H9 (cell line): ENCODE results near the gene USP7. TPM values are rescaled to one million over a fixed set of nuclear protein-coding genes. Genes with fewer than 3 reads are reported as not detected.
"Not testable (repeated sequence)": the region's sequence is repeated elsewhere in the genome, so short reads cannot be mapped to it uniquely, and the experiment has no call there.

Experiments
- DNase-seq: peaks from one replicate; pipeline ENCODE4 v3.0.0-alpha.2; 2017
- H2AFZ ChIP-seq: one replicate; pipeline ENCODE4 v1.6.1; 2013; ENCODE audit warnings: mild to moderate bottlenecking, low read length, control low read depth, moderate library complexity
- H2AK5ac ChIP-seq: 2 replicates; pipeline ENCODE4 v1.6.1; 2013; ENCODE audit warnings: low read length, control low read depth, mixed read lengths; ENCODE audit not compliant: insufficient read length
- H2BK120ac ChIP-seq: one replicate; pipeline ENCODE4 v1.6.1; 2013; ENCODE audit warnings: low read depth, mild to moderate bottlenecking, low read length, control low read depth, inconsistent platforms; ENCODE audit not compliant: poor library complexity, severe bottlenecking
- H2BK12ac ChIP-seq: 2 replicates; pipeline ENCODE4 v1.6.1; 2013; ENCODE audit warnings: low read length, control low read depth, mixed read lengths, low read depth; ENCODE audit not compliant: insufficient read length
- H2BK15ac ChIP-seq: 2 replicates; pipeline ENCODE4 v1.6.1; 2013; ENCODE audit warnings: low read depth, low read length, control low read depth
- H2BK20ac ChIP-seq: one replicate; pipeline ENCODE4 v1.6.1; 2013; ENCODE audit warnings: low read depth, mild to moderate bottlenecking, low read length, control low read depth, inconsistent platforms; ENCODE audit not compliant: poor library complexity, severe bottlenecking
- H2BK5ac ChIP-seq: 2 replicates; pipeline ENCODE4 v1.6.1; 2013; ENCODE audit warnings: low read length, control low read depth, mixed read lengths; ENCODE audit not compliant: insufficient read length
- H3K14ac ChIP-seq: 2 replicates; pipeline ENCODE4 v1.6.1; 2013; ENCODE audit warnings: low read length, control low read depth; ENCODE audit not compliant: insufficient read depth
- H3K18ac ChIP-seq: 2 replicates; pipeline ENCODE4 v1.6.1; 2013; ENCODE audit warnings: low read depth, mild to moderate bottlenecking, mixed read lengths, low read length, control low read depth; ENCODE audit not compliant: insufficient read length
- H3K23ac ChIP-seq: 2 replicates; pipeline ENCODE4 v1.6.1; 2013; ENCODE audit warnings: low read length, control low read depth, mixed read lengths, low read depth; ENCODE audit not compliant: insufficient read length
- H3K23me2 ChIP-seq: 2 replicates; pipeline ENCODE4 v1.6.1; 2013; ENCODE audit warnings: low read depth, mild to moderate bottlenecking, mixed read lengths, low read length, control low read depth; ENCODE audit not compliant: insufficient read length, poor library complexity, severe bottlenecking
- H3K27ac ChIP-seq: 2 replicates; pipeline ENCODE4 v1.5.1; 2013; ENCODE audit warnings: low read length, control low read depth, mixed read lengths, low read depth; ENCODE audit not compliant: insufficient read length
- H3K27me3 ChIP-seq: 2 replicates; pipeline ENCODE4 v1.6.1; 2013; ENCODE audit warnings: low read length, control low read depth, inconsistent platforms; ENCODE audit not compliant: insufficient read depth
- H3K4ac ChIP-seq: 2 replicates; pipeline ENCODE4 v1.6.1; 2013; ENCODE audit warnings: low read depth, mild to moderate bottlenecking, control low read depth, inconsistent platforms, low read length, moderate library complexity
- H3K4me1 ChIP-seq: 2 replicates; pipeline ENCODE4 v1.6.1; 2013; ENCODE audit warnings: low read length, control low read depth, inconsistent platforms; ENCODE audit not compliant: insufficient read depth
- H3K4me2 ChIP-seq: 2 replicates; pipeline ENCODE4 v1.6.1; 2013; ENCODE audit warnings: low read length, control low read depth, mixed read lengths; ENCODE audit not compliant: insufficient read length, insufficient read depth
- H3K56ac ChIP-seq: 2 replicates; pipeline ENCODE4 v1.6.1; 2013; ENCODE audit warnings: low read depth, mild to moderate bottlenecking, mixed read lengths, low read length, control low read depth; ENCODE audit not compliant: insufficient read length
- H3K79me1 ChIP-seq: 2 replicates; pipeline ENCODE4 v1.6.1; 2013; ENCODE audit warnings: low read depth, mild to moderate bottlenecking, moderate library complexity, low read length, control low read depth, inconsistent platforms; ENCODE audit not compliant: insufficient read depth, poor library complexity, severe bottlenecking
- H3K79me2 ChIP-seq: 2 replicates; pipeline ENCODE4 v1.6.1; 2013; ENCODE audit warnings: low read length, control low read depth, inconsistent platforms; ENCODE audit not compliant: insufficient read depth
- H3K9ac ChIP-seq: 2 replicates; pipeline ENCODE4 v1.6.1; 2013; ENCODE audit warnings: low read length, control low read depth, mixed read lengths; ENCODE audit not compliant: insufficient read length; ENCODE audit errors: extremely low read depth
- H3K9me3 ChIP-seq: one replicate; pipeline ENCODE4 v1.6.1; 2013; ENCODE audit warnings: low read depth, low read length, inconsistent platforms; ENCODE audit not compliant: control insufficient read depth
- H3T11ph ChIP-seq: one replicate; pipeline ENCODE4 v1.6.1; 2013; ENCODE audit warnings: mild to moderate bottlenecking, low read length, control low read depth, inconsistent platforms
- H4K20me1 ChIP-seq: one replicate; pipeline ENCODE4 v1.6.1; 2013; ENCODE audit not compliant: control insufficient read depth, insufficient read length, insufficient read depth
- H4K5ac ChIP-seq: 2 replicates; pipeline ENCODE4 v1.6.1; 2013; ENCODE audit warnings: low read depth, mild to moderate bottlenecking, mixed read lengths, low read length, control low read depth; ENCODE audit not compliant: insufficient read length
- H4K8ac ChIP-seq: replicated peaks from 2 replicates; pipeline ENCODE4 v1.6.1; 2013; ENCODE audit warnings: low read length, control low read depth, mixed read lengths, low read depth; ENCODE audit not compliant: insufficient read length
- H4K91ac ChIP-seq: 2 replicates; pipeline ENCODE4 v1.6.1; 2013; ENCODE audit warnings: low read depth, mild to moderate bottlenecking, moderate library complexity, mixed read lengths, low read length, control low read depth; ENCODE audit not compliant: insufficient read length
- H3K27ac Mint-ChIP-seq, 3 experiments: 2 replicates in 2 of 3; 3 replicates in 1 of 3; pipeline ENCODE4 v1.8.0; 2020 to 2021; ENCODE audit warnings: mixed read lengths in 3 of 3, mild to moderate bottlenecking in 1 of 3, moderate library complexity in 1 of 3
- H3K27me3 Mint-ChIP-seq: 2 replicates; pipeline ENCODE4 v1.8.0; 2021; ENCODE audit warnings: low read depth, mild to moderate bottlenecking, moderate library complexity, mixed read lengths
- H3K36me3 Mint-ChIP-seq, 3 experiments: 2 replicates in 2 of 3; 3 replicates in 1 of 3; pipeline ENCODE4 v1.8.0; 2020 to 2021; ENCODE audit warnings: low read depth in 3 of 3, mixed read lengths in 3 of 3; ENCODE audit not compliant: insufficient read depth in 1 of 3
- H3K4me1 Mint-ChIP-seq, 2 experiments: 2 replicates each; pipeline ENCODE4 v1.8.0; 2020; ENCODE audit warnings: mixed read lengths in 2 of 2
- H3K4me3 Mint-ChIP-seq, 2 experiments: 2 replicates in 1 of 2; 3 replicates in 1 of 2; pipeline ENCODE4 v1.8.0; 2020 to 2021; ENCODE audit warnings: mild to moderate bottlenecking in 2 of 2, mixed read lengths in 2 of 2, moderate library complexity in 1 of 2
- H3K9me3 Mint-ChIP-seq, 2 experiments: 2 replicates in 1 of 2; 3 replicates in 1 of 2; pipeline ENCODE4 v1.8.0; 2020; ENCODE audit warnings: mild to moderate bottlenecking in 2 of 2, mixed read lengths in 2 of 2, moderate library complexity in 1 of 2
- WGBS: extraction: QIAGEN DNeasy Blood & Tissue Kit; methylation state at CpG from one replicate; pipeline ENCODE4 v1.1.7; 2013; ENCODE audit warnings: missing lambda C conversion rate, low lambda C conversion rate, mixed read lengths; ENCODE audit not compliant: insufficient read length; ENCODE audit errors: extremely low coverage; 5-methylcytosine and 5-hydroxymethylcytosine counted together
- total RNA-seq: library from RNA; stranded (reverse); gene quantifications from 2 replicates; pipeline ENCODE4 v1.2.1, GENCODE V29; 2021
- TF ChIP-seq, protein P1 (sequence below): fragments of 200-600 bp; sonication (generic); conservative IDR thresholded peaks from 3 replicates; pipeline ENCODE4 v1.8.0; 2021; ENCODE audit warnings: antibody characterized with exemption, mild to moderate bottlenecking

Gene USP7
- total RNA-seq, 1 experiment from 2014 or later = 192 TPM

DNA sequence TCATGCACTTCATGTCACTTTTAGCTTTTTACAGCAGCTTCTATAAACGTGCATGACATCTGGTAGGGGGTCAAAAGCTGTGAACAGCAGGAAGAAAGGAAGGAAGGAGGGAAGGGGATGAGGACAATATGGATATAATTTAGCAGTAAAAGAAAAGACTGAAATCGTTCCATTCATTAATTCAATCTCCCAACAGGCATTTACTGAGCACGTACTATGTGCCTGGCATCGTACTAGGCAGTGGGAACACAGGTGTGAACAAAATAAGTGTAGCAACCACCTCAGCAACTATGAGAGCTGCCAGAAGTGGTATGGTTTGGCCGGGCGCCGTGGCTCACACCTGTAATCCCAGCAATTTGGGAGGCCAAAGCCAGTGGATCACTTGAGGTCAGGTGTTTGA lies 19.1 kb upstream of the USP7 start:
- Histone ChIP-seq H3K9me3 (no peaks in the 10 kb centered on the region), H3K4me1 (peaks cover 2% of the 10 kb centered on the region; the same call in 1 of the 2 replicates), H3K27me3 (no peaks in the 10 kb centered on the region; the same call in 1 of the 2 replicates), H3K27ac (no peak overlapping the region), H3K9ac (no peak overlapping the region), H2BK20ac (no peak overlapping the region), H3K79me1 (no peaks in the 10 kb centered on the region), H2AK5ac (no peak overlapping the region), H3K4ac (no peak overlapping the region), H2AFZ (no peak overlapping the region), H3K4me2 (no peak overlapping the region), H3K23me2 (no peaks in the 10 kb centered on the region), H2BK120ac (no peak overlapping the region), H4K8ac (no peak overlapping the region), H4K20me1 (no peaks in the 10 kb centered on the region), H4K91ac (no peak overlapping the region), H3T11ph (no peak overlapping the region), H3K56ac (no peak overlapping the region), H3K79me2 (no peaks in the 10 kb centered on the region), H3K23ac (no peak overlapping the region), H2BK12ac (no peak overlapping the region), H3K18ac (no peak overlapping the region), H2BK5ac (no peak overlapping the region), H3K14ac (no peak overlapping the region), H4K5ac (no peak overlapping the region), H2BK15ac (no peak overlapping the region)
- H3K9me3 Mint-ChIP-seq = peaks cover 14 to 20% of the 10 kb centered on the region in 2 experiments
- H3K4me1 Mint-ChIP-seq = peaks cover 13 to 17% of the 10 kb centered on the region in 2 experiments
- H3K36me3 Mint-ChIP-seq = peaks cover 0 to 4% (median 3%) of the 10 kb centered on the region in 3 experiments; a peak in 3 of 7 replicates
- peaks cover 61% of the 10 kb centered on the region for H3K27me3 Mint-ChIP-seq
- H3K4me3 Mint-ChIP-seq = no peak overlapping the region; a peak in 1 of 5 replicates
- no peak for DNase-seq
- TF ChIP-seq, protein P1, sequence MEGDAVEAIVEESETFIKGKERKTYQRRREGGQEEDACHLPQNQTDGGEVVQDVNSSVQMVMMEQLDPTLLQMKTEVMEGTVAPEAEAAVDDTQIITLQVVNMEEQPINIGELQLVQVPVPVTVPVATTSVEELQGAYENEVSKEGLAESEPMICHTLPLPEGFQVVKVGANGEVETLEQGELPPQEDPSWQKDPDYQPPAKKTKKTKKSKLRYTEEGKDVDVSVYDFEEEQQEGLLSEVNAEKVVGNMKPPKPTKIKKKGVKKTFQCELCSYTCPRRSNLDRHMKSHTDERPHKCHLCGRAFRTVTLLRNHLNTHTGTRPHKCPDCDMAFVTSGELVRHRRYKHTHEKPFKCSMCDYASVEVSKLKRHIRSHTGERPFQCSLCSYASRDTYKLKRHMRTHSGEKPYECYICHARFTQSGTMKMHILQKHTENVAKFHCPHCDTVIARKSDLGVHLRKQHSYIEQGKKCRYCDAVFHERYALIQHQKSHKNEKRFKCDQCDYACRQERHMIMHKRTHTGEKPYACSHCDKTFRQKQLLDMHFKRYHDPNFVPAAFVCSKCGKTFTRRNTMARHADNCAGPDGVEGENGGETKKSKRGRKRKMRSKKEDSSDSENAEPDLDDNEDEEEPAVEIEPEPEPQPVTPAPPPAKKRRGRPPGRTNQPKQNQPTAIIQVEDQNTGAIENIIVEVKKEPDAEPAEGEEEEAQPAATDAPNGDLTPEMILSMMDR = no peak
- no peak overlapping the region for H3K27ac Mint-ChIP-seq
- WGBS = no CpG with 5 or more reads among the region's 7 CpGs

DNA sequence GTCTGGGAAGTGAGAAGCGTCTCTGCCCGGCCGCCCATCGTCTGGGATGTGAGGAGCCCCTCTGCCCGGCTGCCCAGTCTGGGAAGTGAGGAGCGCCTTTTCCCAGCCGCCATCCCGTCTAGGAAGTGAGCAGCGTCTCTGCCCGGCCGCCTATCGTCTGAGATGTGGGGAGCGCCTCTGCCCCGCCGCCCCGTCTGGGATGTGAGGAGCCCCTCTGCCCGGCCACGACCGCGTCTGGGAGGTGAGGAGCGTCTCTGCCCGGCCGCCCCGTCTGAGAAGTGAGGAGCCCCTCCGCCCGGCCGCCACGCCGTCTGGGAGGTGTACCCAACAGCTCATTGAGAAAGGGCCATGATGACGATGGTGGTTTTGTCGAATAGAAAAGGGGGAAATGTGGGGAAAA lies 18.2 kb upstream of the USP7 start:
- not testable (repeated sequence) for H3K4me1 ChIP-seq, H3K14ac ChIP-seq, H3K79me1 ChIP-seq, DNase-seq, H3K36me3 Mint-ChIP-seq, H4K20me1 ChIP-seq, H3K18ac ChIP-seq, H3K4ac ChIP-seq, H3K9ac ChIP-seq, H3K4me2 ChIP-seq, H2BK20ac ChIP-seq, H3K9me3 ChIP-seq, H4K5ac ChIP-seq, H2BK5ac ChIP-seq, H3K27me3 ChIP-seq, H3T11ph ChIP-seq, H3K4me3 Mint-ChIP-seq, H3K23ac ChIP-seq, H4K8ac ChIP-seq, H2AK5ac ChIP-seq, H2BK12ac ChIP-seq, H2AFZ ChIP-seq, H3K56ac ChIP-seq, H2BK120ac ChIP-seq, H4K91ac ChIP-seq, H3K79me2 ChIP-seq, H3K27ac ChIP-seq, H3K27ac Mint-ChIP-seq, H3K23me2 ChIP-seq, H2BK15ac ChIP-seq
- Mint-ChIP-seq H3K4me1 (peaks cover 13 to 14% of the 10 kb centered on the region in 2 experiments), H3K27me3 (peaks cover 61% of the 10 kb centered on the region), H3K9me3 (peaks cover 18 to 26% of the 10 kb centered on the region in 2 experiments)
- no CpG with 5 or more reads among the region's 31 CpGs for WGBS
